SH-SY5Y (cell line): ENCODE measurements around the gene SIM2.

Source experiments
- GATA2 ChIP-seq: IDR thresholded peaks from 2 replicates; pipeline ENCODE4 v1.6.1; 2011; ENCODE audit warnings: mild to moderate bottlenecking, low read depth, low read length
- GATA3 ChIP-seq: IDR thresholded peaks from 2 replicates; pipeline ENCODE4 v1.6.1; 2011; ENCODE audit warnings: low read depth, mild to moderate bottlenecking, low read length, moderate library complexity

Gene SIM2

GRCh38 chr21:36693489-36694030 is 5.4 kb upstream of the SIM2 start:
- TF ChIP-seq GATA2 (no peak), GATA3 (no peak)

- no peak for TF ChIP-seq GATA2
- TF ChIP-seq GATA3: no peak
These were observed 4.8 kb upstream of the SIM2 start for GRCh38 chr21:36694031-36694515.

GRCh38 chr21:36694593-36695282 is 4.2 kb upstream of the SIM2 start:
- TF ChIP-seq GATA2: no peak
- no peak for TF ChIP-seq GATA3

GRCh38 chr21:36695283-36695634 is 3.7 kb upstream of the SIM2 start:
- TF ChIP-seq GATA3 (no peak), GATA2 (no peak)

- no peak for TF ChIP-seq GATA2
- TF ChIP-seq GATA3: no peak
These were observed 3.1 kb upstream of the SIM2 start for GRCh38 chr21:36695671-36696389.

- no peak for TF ChIP-seq GATA3
- no peak for TF ChIP-seq GATA2
These were observed 2.4 kb upstream of the SIM2 start for GRCh38 chr21:36696390-36697059.

GRCh38 chr21:36697060-36697850 is 1.7 kb upstream of the SIM2 start:
- no peak for TF ChIP-seq GATA2
- TF ChIP-seq GATA3: no peak

- TF ChIP-seq GATA3 (no peak), GATA2 (no peak)
These were observed 997 bp upstream of the SIM2 start for GRCh38 chr21:36697851-36698384.

- no peak for TF ChIP-seq GATA3
- TF ChIP-seq GATA2: no peak
These were observed 432 bp upstream of the SIM2 start for GRCh38 chr21:36698385-36698980.

- TF ChIP-seq GATA2 (no peak), GATA3 (no peak)
These were observed 805 bp downstream of the SIM2 start for GRCh38 chr21:36699546-36700294.

- TF ChIP-seq GATA3 (no peak), GATA2 (no peak)
These were observed 1.5 kb downstream of the SIM2 start for GRCh38 chr21:36700295-36700970.
